T47D (cell line): ENCODE data around the gene RBFOX1.

Experiments
- DNase-seq, 2 experiments: peaks; one replicate each; pipeline versions ENCODE4 v3.0.0 to v3.0.0-alpha.2; 2011 to 2012; ENCODE audit warnings: low read depth in 1 of 2, low spot score in 1 of 2
- JUND ChIP-seq: IDR thresholded peaks from 2 replicates; pipeline ENCODE4 v1.6.1; 2012; ENCODE audit warnings: low read depth
- in situ Hi-C: cut with HindIII; loops from 2 replicates; pipeline ENCODE4 v1.10.0; 2016; ENCODE audit warnings: low sequenced_read_pairs, low pct_unique_long_range_greater_than_20kb

Gene RBFOX1

DNA sequence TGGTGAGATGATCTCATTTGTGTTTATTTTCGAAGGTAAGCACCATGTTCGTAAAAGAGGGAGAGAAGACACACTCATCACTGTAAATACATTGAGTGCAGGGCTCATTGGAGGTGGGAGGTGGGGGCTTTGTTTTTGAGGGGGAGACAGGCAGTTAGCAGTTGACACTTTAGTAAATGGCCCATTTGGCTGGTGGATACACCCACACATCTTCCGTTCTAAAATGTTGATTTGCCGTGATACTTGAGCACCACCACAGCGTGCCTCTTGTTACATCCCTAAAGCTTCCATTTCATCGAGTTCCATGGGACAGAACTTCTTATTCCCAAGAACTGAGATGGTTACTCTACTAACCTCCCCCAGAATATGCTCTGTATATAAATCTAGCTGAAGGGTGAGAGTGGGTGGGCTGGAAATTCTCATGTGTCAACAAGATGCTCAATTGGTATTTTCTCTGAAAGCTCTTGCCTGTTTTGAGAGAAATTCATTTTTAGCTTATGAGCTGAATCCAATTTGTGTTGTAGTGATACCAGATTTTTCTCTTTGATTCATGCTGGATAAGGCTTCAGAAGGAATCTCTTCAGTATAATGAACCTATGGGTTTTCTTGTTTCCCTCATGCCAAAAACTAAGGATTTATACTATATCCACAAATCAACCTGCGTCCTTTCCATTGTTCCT, 314.3 kb downstream of the RBFOX1 start:
- no peak for DNase-seq

GRCh38 chr16:7650431-7650830, 317.8 kb downstream of the RBFOX1 start:
- in situ Hi-C loops = no loop called here
- no peak for DNase-seq
- no peak for TF ChIP-seq JUND

More for the DNA sequence above, 314.3 kb downstream of the RBFOX1 start:
- TF ChIP-seq JUND = no peak
- in situ Hi-C loops = no loop called here

GRCh38 chr16:7651803-7652570, 319.3 kb downstream of the RBFOX1 start:
- DNase-seq = no peak
- in situ Hi-C loops = no loop called here
- TF ChIP-seq JUND = no peak

- in situ Hi-C loops = no loop called here
- no peak for DNase-seq
- TF ChIP-seq JUND = no peak
Measured at GRCh38 chr16:7653746-7654461, 321.3 kb downstream of the RBFOX1 start.

GRCh38 chr16:7675628-7676027, 343.0 kb downstream of the RBFOX1 start:
- no peak for DNase-seq
- in situ Hi-C loops = no loop called here
- TF ChIP-seq JUND = no peak

DNA sequence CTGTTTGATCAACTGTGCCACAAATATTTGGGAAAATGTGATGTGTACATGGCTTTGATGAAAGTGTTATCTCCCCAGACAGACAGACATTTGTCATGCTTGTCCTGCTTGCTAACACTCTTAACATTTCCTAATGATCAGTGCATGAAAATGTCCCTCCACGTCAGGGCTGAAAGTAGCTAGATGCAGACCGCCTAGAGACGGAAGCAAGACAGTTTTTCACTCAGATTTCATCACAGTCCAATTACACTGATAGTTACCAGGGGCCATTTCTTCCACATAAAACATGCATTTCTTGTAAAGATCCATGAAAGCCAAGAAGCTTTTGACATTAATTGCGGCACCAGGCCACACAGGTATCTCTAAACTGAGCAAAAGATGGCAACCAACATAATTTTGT, 347.7 kb downstream of the RBFOX1 start:
- in situ Hi-C loops = no loop called here
- TF ChIP-seq JUND = no peak
- no peak for DNase-seq

GRCh38 chr16:7688811-7689210, 356.2 kb downstream of the RBFOX1 start:
- in situ Hi-C loops = no loop called here
- no peak for TF ChIP-seq JUND

GRCh38 chr16:7689234-7689633, 356.6 kb downstream of the RBFOX1 start:
- DNase-seq = no peak
- TF ChIP-seq JUND = no peak
- in situ Hi-C loops = no loop called here

More at GRCh38 chr16:7688811-7689210, 356.2 kb downstream of the RBFOX1 start:
- DNase-seq = no peak

GRCh38 chr16:7691533-7691932, 358.9 kb downstream of the RBFOX1 start:
- in situ Hi-C loops = no loop called here
- TF ChIP-seq JUND = no peak
- DNase-seq = no peak

GRCh38 chr16:7703672-7704071, 371.0 kb downstream of the RBFOX1 start:
- no peak for DNase-seq
- TF ChIP-seq JUND = no peak
- in situ Hi-C loops = no loop called here

- TF ChIP-seq JUND = no peak
- no peak for DNase-seq
- in situ Hi-C loops = no loop called here
Measured at GRCh38 chr16:7705885-7706284, 373.2 kb downstream of the RBFOX1 start.

DNA sequence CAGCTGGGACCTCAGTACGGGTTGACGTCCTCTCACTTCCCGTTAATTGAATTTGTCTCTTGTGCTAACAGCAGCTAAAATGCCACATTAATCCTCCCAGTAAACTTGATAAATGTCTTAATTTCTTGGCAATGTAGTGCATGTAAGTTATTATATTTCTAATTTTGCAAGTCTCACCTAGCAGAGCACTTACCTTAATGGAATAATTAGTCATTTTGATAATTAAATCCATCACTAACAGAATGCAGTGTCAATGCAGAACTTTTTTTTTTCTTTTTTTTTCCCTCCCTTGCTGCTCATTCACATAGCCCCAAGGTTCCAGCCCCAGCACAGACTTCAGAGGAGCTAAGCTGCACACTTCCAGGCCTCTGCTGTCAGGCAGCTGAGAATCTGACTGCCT, 376.5 kb downstream of the RBFOX1 start:
- no peak for DNase-seq
- no peak for TF ChIP-seq JUND
- in situ Hi-C loops = no loop called here

DNA sequence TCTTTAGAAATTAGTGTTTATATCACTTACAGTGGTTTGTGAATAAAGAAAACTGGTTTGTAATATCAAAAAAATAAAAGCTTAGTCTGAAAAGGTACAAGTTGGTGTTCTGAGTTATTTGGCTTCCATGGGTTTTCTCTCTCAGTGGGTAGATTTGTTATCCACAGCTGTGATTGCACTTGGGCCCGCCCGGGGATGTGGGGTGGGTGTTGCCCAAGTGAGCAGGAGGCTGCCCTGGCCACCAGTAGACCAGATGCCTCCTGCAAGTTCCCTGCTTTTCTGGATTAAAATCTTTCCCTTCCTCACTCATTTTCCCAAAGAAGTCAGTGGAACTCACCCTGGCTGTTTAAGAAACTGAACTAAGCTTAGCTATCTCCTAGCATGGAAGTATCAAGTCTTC, 380.6 kb downstream of the RBFOX1 start:
- no peak for TF ChIP-seq JUND
- in situ Hi-C loops = no loop called here

More for the DNA sequence above, 380.6 kb downstream of the RBFOX1 start:
- no peak for DNase-seq
